ENCODE data around the gene ZC3H11A. TPM values are rescaled to one million over a fixed set of nuclear protein-coding genes. Genes with fewer than 3 reads are reported as not detected.

Gene ZC3H11A
- total RNA-seq, 1 experiment from 2014 or later = 82.6 TPM

- Histone ChIP-seq H3K9ac (ENCODE audit: low read length) (no peak overlapping the region), H3K9me3 (ENCODE audit: control insufficient read depth in 1 of 2, insufficient read depth in 1 of 2, low read depth in 1 of 2, low read length in 2 of 2) (no peaks in the 10 kb centered on the region), H3K4me1 (ENCODE audit: control insufficient read depth in 1 of 2, insufficient read depth in 2 of 2, low read length in 2 of 2) (no peaks in the 10 kb centered on the region), H2AFZ (ENCODE audit: low read depth, low read length, poor library complexity, severe bottlenecking) (no peak overlapping the region), H3K27me3 (ENCODE audit: insufficient read depth, low read length) (no peaks in the 10 kb centered on the region), H3K79me2 (ENCODE audit: insufficient read depth, low read length) (no peaks in the 10 kb centered on the region), H3K4me3 (replicated peaks in 1 of 2; ENCODE audit: low read depth in 1 of 2, low read length in 2 of 2) (no peak overlapping the region), H3K27ac (ENCODE audit: low read depth, low read length) (no peak overlapping the region), H3K4me2 (ENCODE audit: low read length) (no peak overlapping the region), H3K36me3 (ENCODE audit: control insufficient read depth in 1 of 2, insufficient read depth in 2 of 2, low read length in 2 of 2) (no peaks in the 10 kb centered on the region), H3K9me2 (ENCODE audit: insufficient read depth) (no peaks in the 10 kb centered on the region), H4K20me1 (ENCODE audit: insufficient read depth) (no peaks in the 10 kb centered on the region; the same call in 1 of the 2 replicates)
- intact Hi-C loops (cut with micrococcal nuclease) = no loop called here
- POLR2A ChIA-PET = no interaction called here
- DNase-seq (ENCODE audit: low read depth, low spot score) (no peak), ATAC-seq (no peak)
- no peak for TF ChIP-seq EZH2phosphoT487 (IDR thresholded peaks at IDR 0.05; ENCODE audit: borderline replicate concordance)
- TF ChIP-seq CEBPB (IDR thresholded peaks at IDR 0.05; ENCODE audit: low read depth) = no peak
- no peak for TF ChIP-seq YY1 (IDR thresholded peaks at IDR 0.05; ENCODE audit: extremely low read depth, insufficient replicate concordance, low read depth, low read length)
- no peak for TF ChIP-seq ATF3 (IDR thresholded peaks at IDR 0.05)
- TF ChIP-seq EGR1 (IDR thresholded peaks at IDR 0.05; ENCODE audit: low read depth) = no peak
- TF ChIP-seq REST (IDR thresholded peaks at IDR 0.05; ENCODE audit: low read depth) = no peak
- no peak for TF ChIP-seq SP1 (IDR thresholded peaks at IDR 0.05; ENCODE audit: low read depth)
- no TSS peak for BruUV-seq (replicated peaks)
- RAD21 ChIA-PET (ENCODE audit: low non-redundant PET in 1 of 2, low total read pairs in 2 of 2, uncharacterized antibody in 2 of 2, unreplicated experiment in 2 of 2) = interaction anchor here in 1 of 2 experiments (0.6 kb wide), 1 partner anchor 44 kb away, joined by 6 read pairs; no protein-coding TSS in a partner anchor
- CTCF ChIA-PET = no interaction called here
These were observed 17.3 kb upstream of the ZC3H11A start for GRCh38 chr1:203778146-203778545.
